K562 (cell line): Measurements from ENCODE around the gene NMNAT2. TPM values are rescaled to one million over a fixed set of nuclear protein-coding genes. Genes with fewer than 3 reads are reported as not detected.

ENCODE experiments used
- GATA2 ChIP-seq: sonication (generic); formaldehyde crosslinking; IDR thresholded peaks from 2 replicates; pipeline ENCODE4 v1.4.0; 2020; ENCODE audit warnings: mild to moderate bottlenecking, missing genetic modification reagents
- ZNF316 ChIP-seq: fragments of 450-650 bp; IDR thresholded peaks from 2 replicates; pipeline ENCODE4 v1.6.1; 2016
- ZNF644 ChIP-seq: fragments of 200-800 bp; sonication (Bioruptor generic); IDR thresholded peaks from 2 replicates; pipeline ENCODE4 v1.6.1; 2016; ENCODE audit warnings: low read depth, missing genetic modification characterization, missing compliant biosample characterization
- polyA plus RNA-seq, 8 experiments: library from polyadenylated mRNA; depleted of rRNA in 4 of 8; stranded (reverse) in 5 of 8; unstranded in 3 of 8; fragments of >200 nt; fragmentation: Nextera tagmentation in 2 of 8; fragmentation: Illumina TruSeq in 1 of 8; extraction: Ambion mirVana in 2 of 8; extraction: Trizol in 1 of 8; gene quantifications; 2 replicates each; pipeline versions ENCODE4 v1.2.1 to v1.2.3, GENCODE V29; 2011 to 2014; ENCODE audit warnings: inconsistent platforms in 1 of 8, missing spikeins in 1 of 8
- total RNA-seq, 7 experiments: library from RNA; depleted of rRNA in 6 of 7; stranded (reverse); fragments of >200 nt in 6 of 7; fragmentation: Illumina TruSeq in 2 of 7; extraction: Trizol in 2 of 7; gene quantifications; 2 replicates each; pipeline versions ENCODE4 v1.2.1 to v1.2.3, GENCODE V29; 2011 to 2021; ENCODE audit warnings: low replicate concordance in 1 of 7
- TF ChIP-seq, protein P1 (sequence below): sonication (generic); formaldehyde crosslinking; IDR thresholded peaks from 2 replicates; pipeline ENCODE4 v1.8.1; 2023; ENCODE audit warnings: mild to moderate bottlenecking, missing genetic modification reagents, moderate library complexity
- TF ChIP-seq, protein P2 (sequence below): fragments of 250-450 bp; sonication (Bioruptor Pico); IDR thresholded peaks from 2 replicates; pipeline ENCODE4 v1.4.0; 2020; ENCODE audit warnings: mild to moderate bottlenecking, moderate library complexity, borderline replicate concordance
- TF ChIP-seq, protein P3 (sequence below): fragments of 200-800 bp; sonication (Bioruptor generic); IDR thresholded peaks from 2 replicates; pipeline ENCODE4 v1.6.1; 2017; ENCODE audit warnings: missing genetic modification characterization, missing compliant biosample characterization

NMNAT2 gene
- total and polyA plus RNA-seq, 9 of the 15 experiments (the other 6 are each of a cell fraction or from before 2014, with no cell fraction given): not detected

DNA sequence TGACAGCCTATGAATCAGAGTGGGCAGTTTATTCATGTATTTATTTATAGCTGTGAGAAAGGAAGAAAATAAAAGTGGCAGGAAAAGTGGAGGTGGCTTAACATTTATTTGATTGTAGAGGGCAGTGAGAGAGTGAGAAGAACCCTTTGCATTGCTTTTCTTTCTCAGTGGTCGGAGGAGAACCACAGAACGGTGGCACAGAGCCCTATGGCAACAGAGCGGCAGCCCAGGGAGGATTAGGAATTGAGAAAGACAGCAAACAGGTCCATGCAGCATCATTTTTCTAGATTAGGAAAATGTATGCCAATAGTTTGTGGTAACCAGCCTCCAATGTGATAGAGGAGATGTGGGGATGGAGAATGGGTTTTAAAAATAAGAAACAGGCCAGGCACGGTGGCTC lies 53.1 kb downstream of the NMNAT2 start (continued):
- TF ChIP-seq, protein P1, sequence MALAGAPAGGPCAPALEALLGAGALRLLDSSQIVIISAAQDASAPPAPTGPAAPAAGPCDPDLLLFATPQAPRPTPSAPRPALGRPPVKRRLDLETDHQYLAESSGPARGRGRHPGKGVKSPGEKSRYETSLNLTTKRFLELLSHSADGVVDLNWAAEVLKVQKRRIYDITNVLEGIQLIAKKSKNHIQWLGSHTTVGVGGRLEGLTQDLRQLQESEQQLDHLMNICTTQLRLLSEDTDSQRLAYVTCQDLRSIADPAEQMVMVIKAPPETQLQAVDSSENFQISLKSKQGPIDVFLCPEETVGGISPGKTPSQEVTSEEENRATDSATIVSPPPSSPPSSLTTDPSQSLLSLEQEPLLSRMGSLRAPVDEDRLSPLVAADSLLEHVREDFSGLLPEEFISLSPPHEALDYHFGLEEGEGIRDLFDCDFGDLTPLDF: no peak
- TF ChIP-seq ZNF644 (tag): no peak
- no peak for TF ChIP-seq ZNF316
- TF ChIP-seq, protein P2, sequence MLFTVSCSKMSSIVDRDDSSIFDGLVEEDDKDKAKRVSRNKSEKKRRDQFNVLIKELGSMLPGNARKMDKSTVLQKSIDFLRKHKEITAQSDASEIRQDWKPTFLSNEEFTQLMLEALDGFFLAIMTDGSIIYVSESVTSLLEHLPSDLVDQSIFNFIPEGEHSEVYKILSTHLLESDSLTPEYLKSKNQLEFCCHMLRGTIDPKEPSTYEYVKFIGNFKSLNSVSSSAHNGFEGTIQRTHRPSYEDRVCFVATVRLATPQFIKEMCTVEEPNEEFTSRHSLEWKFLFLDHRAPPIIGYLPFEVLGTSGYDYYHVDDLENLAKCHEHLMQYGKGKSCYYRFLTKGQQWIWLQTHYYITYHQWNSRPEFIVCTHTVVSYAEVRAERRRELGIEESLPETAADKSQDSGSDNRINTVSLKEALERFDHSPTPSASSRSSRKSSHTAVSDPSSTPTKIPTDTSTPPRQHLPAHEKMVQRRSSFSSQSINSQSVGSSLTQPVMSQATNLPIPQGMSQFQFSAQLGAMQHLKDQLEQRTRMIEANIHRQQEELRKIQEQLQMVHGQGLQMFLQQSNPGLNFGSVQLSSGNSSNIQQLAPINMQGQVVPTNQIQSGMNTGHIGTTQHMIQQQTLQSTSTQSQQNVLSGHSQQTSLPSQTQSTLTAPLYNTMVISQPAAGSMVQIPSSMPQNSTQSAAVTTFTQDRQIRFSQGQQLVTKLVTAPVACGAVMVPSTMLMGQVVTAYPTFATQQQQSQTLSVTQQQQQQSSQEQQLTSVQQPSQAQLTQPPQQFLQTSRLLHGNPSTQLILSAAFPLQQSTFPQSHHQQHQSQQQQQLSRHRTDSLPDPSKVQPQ (CRISPR knock-in tag): no peak
- TF ChIP-seq, protein P3, sequence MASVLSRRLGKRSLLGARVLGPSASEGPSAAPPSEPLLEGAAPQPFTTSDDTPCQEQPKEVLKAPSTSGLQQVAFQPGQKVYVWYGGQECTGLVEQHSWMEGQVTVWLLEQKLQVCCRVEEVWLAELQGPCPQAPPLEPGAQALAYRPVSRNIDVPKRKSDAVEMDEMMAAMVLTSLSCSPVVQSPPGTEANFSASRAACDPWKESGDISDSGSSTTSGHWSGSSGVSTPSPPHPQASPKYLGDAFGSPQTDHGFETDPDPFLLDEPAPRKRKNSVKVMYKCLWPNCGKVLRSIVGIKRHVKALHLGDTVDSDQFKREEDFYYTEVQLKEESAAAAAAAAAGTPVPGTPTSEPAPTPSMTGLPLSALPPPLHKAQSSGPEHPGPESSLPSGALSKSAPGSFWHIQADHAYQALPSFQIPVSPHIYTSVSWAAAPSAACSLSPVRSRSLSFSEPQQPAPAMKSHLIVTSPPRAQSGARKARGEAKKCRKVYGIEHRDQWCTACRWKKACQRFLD (CRISPR knock-in tag): no peak
- no peak for TF ChIP-seq GATA2
